HG03558 (cell line): ENCODE results near the gene BLNK.
"Not testable (repeated sequence)": the region's sequence is repeated elsewhere in the genome, so short reads cannot be mapped to it uniquely, and the experiment has no call there.

ENCODE experiments used
- ATAC-seq: cut with Tn5 transposase; IDR thresholded peaks from one replicate; pipeline ENCODE4 v1.9.1; 2021; ENCODE audit warnings: moderate number of reproducible peaks; ENCODE audit not compliant: unreplicated experiment; ENCODE audit errors: extremely low read depth

The BLNK gene

GRCh38 chr10:96271016-96271815 lies at the start of gene BLNK:
TSS of gene BLNK (minus strand) at chr10:96271569. CDS start at chr10:96271398, 171 bp downstream.
- ATAC-seq = peak; percentile 40

GRCh38 chr10:96319754-96320474 lies 48.5 kb upstream of the BLNK start:
- ATAC-seq = no peak

- no peak for ATAC-seq
These were observed 45.9 kb upstream of the BLNK start for GRCh38 chr10:96317067-96317833.

GRCh38 chr10:96313344-96313743 lies 42.0 kb upstream of the BLNK start:
- no peak for ATAC-seq

GRCh38 chr10:96311180-96311715 lies 39.9 kb upstream of the BLNK start:
- no peak for ATAC-seq

- ATAC-seq = no peak
These were observed 38.9 kb upstream of the BLNK start for GRCh38 chr10:96310321-96310669.

GRCh38 chr10:96309628-96310320 lies 38.4 kb upstream of the BLNK start:
- ATAC-seq = no peak

GRCh38 chr10:96308854-96309253 lies 37.5 kb upstream of the BLNK start:
- ATAC-seq = not testable (repeated sequence)

- no peak for ATAC-seq
These were observed 35.1 kb upstream of the BLNK start for GRCh38 chr10:96306516-96306915.

- no peak for ATAC-seq
These were observed 33.6 kb upstream of the BLNK start for GRCh38 chr10:96305019-96305418.

- ATAC-seq = no peak
These were observed 32.9 kb upstream of the BLNK start, which contains the start of gene DNTT for GRCh38 chr10:96304230-96304629. TSS of gene DNTT (plus strand) at chr10:96304434. CDS start at chr10:96304498, 64 bp downstream.

GRCh38 chr10:96301616-96302015 lies 30.2 kb upstream of the BLNK start:
- no peak for ATAC-seq

- ATAC-seq = no peak
These were observed 28.0 kb upstream of the BLNK start for GRCh38 chr10:96299383-96299782.

- ATAC-seq = no peak
These were observed 27.0 kb upstream of the BLNK start for GRCh38 chr10:96298362-96298761.

GRCh38 chr10:96297486-96297885 lies 26.1 kb upstream of the BLNK start:
- no peak for ATAC-seq

GRCh38 chr10:96295475-96295874 lies 24.1 kb upstream of the BLNK start:
- ATAC-seq = no peak

- no peak for ATAC-seq
These were observed 21.9 kb upstream of the BLNK start for GRCh38 chr10:96292971-96293920.

- ATAC-seq = no peak
These were observed 19.2 kb upstream of the BLNK start for GRCh38 chr10:96290368-96291133.
